ENCODE data around the gene ACAD10.

- no peak for TF ChIP-seq CTCF (IDR thresholded peaks at IDR 0.05 in 2 of 3, conservative IDR thresholded peaks at IDR 0.05 in 1 of 3; ENCODE audit: borderline replicate concordance in 1 of 3, insufficient read depth in 1 of 3, low read depth in 2 of 3, low read length in 2 of 3)
- no peak for TF ChIP-seq ATF3 (IDR thresholded peaks at IDR 0.05)
- TF ChIP-seq SIN3A (IDR thresholded peaks at IDR 0.05; ENCODE audit: low read depth): no peak
- TF ChIP-seq JUND (IDR thresholded peaks at IDR 0.05): no peak
- no peak for TF ChIP-seq MAX (IDR thresholded peaks at IDR 0.05)
- no peak for TF ChIP-seq EZH2phosphoT487 (IDR thresholded peaks at IDR 0.05; ENCODE audit: borderline replicate concordance)
- TF ChIP-seq POLR2A (IDR thresholded peaks at IDR 0.05; ENCODE audit: borderline replicate concordance, extremely low read depth, insufficient read depth, insufficient read length): no peak
- no peak for TF ChIP-seq SRF (IDR thresholded peaks at IDR 0.05; ENCODE audit: low read depth)
- no peak for TF ChIP-seq CEBPB (IDR thresholded peaks at IDR 0.05; ENCODE audit: low read depth)
Measured at GRCh38 chr12:111781085-111781658, 95.3 kb downstream of the ACAD10 start.

All from HCT116 (cell line).